Parathyroid adenoma (tissue), 2 donors: ENCODE results near the gene ALDH5A1.

Experiments used
- H2AFZ ChIP-seq: fragments of 300-600 bp; sonication (generic); one replicate; pipeline ENCODE4 v1.7.0; 2017; ENCODE audit warnings: antibody characterized with exemption, mild to moderate bottlenecking
- H3K27ac ChIP-seq: fragments of 300-600 bp; sonication (generic); one replicate; pipeline ENCODE4 v1.7.0; 2017
- H3K27me3 ChIP-seq: fragments of 300-600 bp; sonication (generic); one replicate; pipeline ENCODE4 v1.7.0; 2017; ENCODE audit warnings: low read length; ENCODE audit not compliant: control insufficient read depth, insufficient read depth
- H3K36me3 ChIP-seq: fragments of 300-600 bp; sonication (generic); one replicate; pipeline ENCODE4 v1.7.0; 2017; ENCODE audit warnings: low read length; ENCODE audit not compliant: control insufficient read depth, insufficient read depth
- H3K4me1 ChIP-seq: fragments of 300-600 bp; sonication (generic); one replicate; pipeline ENCODE4 v1.7.0; 2017; ENCODE audit warnings: control low read depth
- H3K4me2 ChIP-seq: fragments of 300-600 bp; sonication (generic); one replicate; pipeline ENCODE4 v1.7.0; 2017; ENCODE audit warnings: low read length
- H3K4me3 ChIP-seq: fragments of 300-600 bp; sonication (generic); one replicate; pipeline ENCODE4 v1.7.0; 2017; ENCODE audit warnings: low read depth, low read length
- H3K79me2 ChIP-seq: fragments of 300-600 bp; sonication (generic); one replicate; pipeline ENCODE4 v1.7.0; 2017; ENCODE audit warnings: control low read depth
- H3K9ac ChIP-seq: fragments of 300-600 bp; sonication (generic); one replicate; pipeline ENCODE4 v1.7.0; 2017; ENCODE audit warnings: mild to moderate bottlenecking
- H3K9me3 ChIP-seq: fragments of 300-600 bp; sonication (generic); one replicate; pipeline ENCODE4 v1.7.0; 2017; ENCODE audit warnings: low read length; ENCODE audit not compliant: control insufficient read depth
- TF ChIP-seq, protein P1 (sequence below): fragments of 300-600 bp; sonication (generic); IDR thresholded peaks from one replicate; pipeline ENCODE4 v1.7.0; 2017; ENCODE audit warnings: antibody characterized with exemption, mild to moderate bottlenecking
- donor health status: primary hyperparathyroidism.

Gene ALDH5A1

DNA sequence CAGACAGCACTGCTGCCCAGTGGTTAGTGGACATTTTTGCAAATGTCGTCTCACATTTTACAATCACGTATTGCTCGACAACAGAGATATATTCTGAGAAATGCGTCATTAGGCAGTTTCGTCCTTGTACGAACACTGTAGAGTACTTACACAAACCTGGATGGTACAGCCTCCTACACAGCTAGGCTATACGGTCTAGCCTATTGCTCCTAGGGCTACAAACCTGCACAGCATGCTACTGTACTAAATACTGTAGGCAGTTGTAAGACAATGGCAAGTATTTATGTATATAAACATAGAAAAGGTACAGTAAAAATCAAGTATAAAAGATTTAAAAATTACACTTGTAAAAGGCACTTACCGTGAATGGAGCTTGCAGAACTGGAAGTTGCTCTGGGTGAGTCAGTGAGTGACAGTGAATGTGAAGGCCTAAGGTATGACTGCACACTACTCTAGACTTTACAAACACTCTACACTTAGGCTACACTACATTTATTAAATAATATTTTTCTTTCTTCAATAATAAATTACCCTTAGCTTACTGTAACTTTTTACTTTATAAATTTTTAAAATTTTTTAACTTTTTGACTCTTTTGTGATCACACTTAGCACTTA is 43.1 kb downstream of the ALDH5A1 start:
- Histone ChIP-seq H3K4me3 (no peak overlapping the region), H3K27me3 (no peaks in the 10 kb centered on the region), H3K4me1 (no peaks in the 10 kb centered on the region), H3K79me2 (no peaks in the 10 kb centered on the region), H3K9ac (no peak overlapping the region), H3K36me3 (no peaks in the 10 kb centered on the region), H3K9me3 (no peaks in the 10 kb centered on the region), H3K27ac (no peak overlapping the region), H2AFZ (no peak overlapping the region), H3K4me2 (no peak overlapping the region)
- TF ChIP-seq, protein P1, sequence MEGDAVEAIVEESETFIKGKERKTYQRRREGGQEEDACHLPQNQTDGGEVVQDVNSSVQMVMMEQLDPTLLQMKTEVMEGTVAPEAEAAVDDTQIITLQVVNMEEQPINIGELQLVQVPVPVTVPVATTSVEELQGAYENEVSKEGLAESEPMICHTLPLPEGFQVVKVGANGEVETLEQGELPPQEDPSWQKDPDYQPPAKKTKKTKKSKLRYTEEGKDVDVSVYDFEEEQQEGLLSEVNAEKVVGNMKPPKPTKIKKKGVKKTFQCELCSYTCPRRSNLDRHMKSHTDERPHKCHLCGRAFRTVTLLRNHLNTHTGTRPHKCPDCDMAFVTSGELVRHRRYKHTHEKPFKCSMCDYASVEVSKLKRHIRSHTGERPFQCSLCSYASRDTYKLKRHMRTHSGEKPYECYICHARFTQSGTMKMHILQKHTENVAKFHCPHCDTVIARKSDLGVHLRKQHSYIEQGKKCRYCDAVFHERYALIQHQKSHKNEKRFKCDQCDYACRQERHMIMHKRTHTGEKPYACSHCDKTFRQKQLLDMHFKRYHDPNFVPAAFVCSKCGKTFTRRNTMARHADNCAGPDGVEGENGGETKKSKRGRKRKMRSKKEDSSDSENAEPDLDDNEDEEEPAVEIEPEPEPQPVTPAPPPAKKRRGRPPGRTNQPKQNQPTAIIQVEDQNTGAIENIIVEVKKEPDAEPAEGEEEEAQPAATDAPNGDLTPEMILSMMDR = no peak

DNA sequence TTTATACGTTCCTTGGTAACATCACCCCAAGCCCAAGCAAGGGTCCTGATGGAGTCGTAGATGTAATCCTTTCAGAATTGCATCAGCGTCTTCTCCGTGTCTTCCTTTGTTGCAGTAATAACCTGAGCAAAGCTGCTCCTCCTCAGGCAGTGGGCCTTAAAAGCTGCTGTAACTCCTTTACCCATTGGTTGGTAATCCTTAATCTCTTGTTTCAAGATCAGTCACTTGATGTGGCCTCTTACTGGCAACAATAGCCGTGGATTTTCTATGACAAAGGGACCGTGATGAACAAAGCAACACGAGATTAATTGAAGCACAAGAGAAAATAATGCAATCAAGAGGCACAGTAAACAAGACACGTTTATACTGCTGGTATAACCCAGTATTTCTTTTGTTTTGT is 44.6 kb downstream of the ALDH5A1 start:
- no peaks in the 10 kb centered on the region for H3K36me3 ChIP-seq

DNA sequence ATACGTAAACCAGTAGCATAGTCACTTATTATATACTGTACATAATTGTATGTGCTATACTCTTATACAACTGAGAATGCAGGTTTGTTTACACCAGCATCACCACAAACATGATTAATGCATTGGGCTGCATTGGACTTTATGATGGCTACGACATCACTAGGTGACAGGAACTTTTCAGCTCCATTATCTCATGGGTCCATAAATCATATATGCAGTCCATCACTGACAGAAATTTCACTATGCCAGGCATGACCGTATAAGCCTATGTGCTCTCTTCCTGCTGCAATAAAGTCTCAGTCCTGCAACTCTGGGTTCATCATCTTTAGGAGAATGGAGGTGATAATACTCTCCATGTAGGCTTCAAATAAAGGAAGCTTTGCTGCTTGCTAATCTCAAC is 45.4 kb downstream of the ALDH5A1 start:
- TF ChIP-seq, protein P1 = no peak
- no peak overlapping the region for H3K9ac ChIP-seq
- H3K79me2 ChIP-seq = no peaks in the 10 kb centered on the region
- H3K4me1 ChIP-seq = peaks cover 3% of the 10 kb centered on the region
- no peaks in the 10 kb centered on the region for H3K27me3 ChIP-seq
- no peak overlapping the region for H2AFZ ChIP-seq
- no peak overlapping the region for H3K4me2 ChIP-seq
- no peaks in the 10 kb centered on the region for H3K9me3 ChIP-seq
- H3K36me3 ChIP-seq = no peaks in the 10 kb centered on the region
- H3K27ac ChIP-seq = no peak overlapping the region
- H3K4me3 ChIP-seq = no peak overlapping the region

More for the DNA sequence above, 44.6 kb downstream of the ALDH5A1 start:
- Histone ChIP-seq H2AFZ (no peak overlapping the region), H3K27ac (no peak overlapping the region), H3K4me3 (no peak overlapping the region), H3K4me2 (no peak overlapping the region), H3K79me2 (no peaks in the 10 kb centered on the region), H3K27me3 (no peaks in the 10 kb centered on the region), H3K9me3 (no peaks in the 10 kb centered on the region), H3K4me1 (peaks cover under 1% of the 10 kb centered on the region), H3K9ac (no peak overlapping the region)
- TF ChIP-seq, protein P1 = no peak

DNA sequence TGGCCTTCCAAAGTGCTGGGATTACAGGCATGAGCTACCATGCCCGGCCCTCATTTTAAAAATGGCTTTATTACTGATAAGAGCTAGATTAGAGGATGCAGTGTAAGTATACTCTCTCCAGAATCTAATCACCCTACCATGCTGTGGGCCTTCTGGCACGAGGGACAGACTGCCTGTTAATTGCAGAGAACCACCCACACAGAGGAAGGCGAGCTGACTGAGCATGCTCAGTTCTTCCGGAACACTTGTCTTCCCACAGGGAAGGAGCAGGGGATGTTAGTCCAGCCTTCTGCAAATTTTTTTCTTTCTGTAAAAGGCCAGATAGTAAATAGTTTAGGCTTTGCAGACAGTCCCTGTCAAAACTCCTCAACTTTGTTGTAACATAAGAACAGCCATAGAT is 48.9 kb downstream of the ALDH5A1 start:
- Histone ChIP-seq H3K4me1 (peaks cover 3% of the 10 kb centered on the region), H3K9me3 (no peaks in the 10 kb centered on the region), H3K9ac (no peak overlapping the region), H3K4me2 (no peak overlapping the region), H2AFZ (no peak overlapping the region), H3K4me3 (no peak overlapping the region), H3K27me3 (no peaks in the 10 kb centered on the region), H3K27ac (no peak overlapping the region), H3K79me2 (no peaks in the 10 kb centered on the region), H3K36me3 (no peaks in the 10 kb centered on the region)
- TF ChIP-seq, protein P1 = no peak

DNA sequence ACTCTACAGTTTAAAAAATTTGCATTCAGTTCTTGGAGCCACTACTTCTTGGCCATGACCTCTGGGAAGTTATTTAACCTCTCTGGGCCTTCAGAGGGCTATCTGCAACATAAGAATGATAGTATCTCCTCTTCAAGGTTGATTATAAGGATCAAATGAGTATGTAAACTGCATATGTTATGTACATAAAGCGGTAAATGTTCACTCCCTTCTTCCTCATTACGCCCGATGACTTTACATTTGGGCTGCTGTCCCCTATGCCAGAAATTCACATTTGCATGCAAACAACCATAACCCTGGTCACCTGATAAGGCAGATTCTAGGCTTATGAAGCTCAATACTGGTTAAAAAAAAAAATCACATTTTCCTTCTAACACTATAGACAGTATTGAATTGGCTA is 50.4 kb downstream of the ALDH5A1 start:
- no peak overlapping the region for H3K27ac ChIP-seq
- H3K9me3 ChIP-seq = no peaks in the 10 kb centered on the region
- no peaks in the 10 kb centered on the region for H3K27me3 ChIP-seq
- TF ChIP-seq, protein P1 = no peak
- H3K36me3 ChIP-seq = no peaks in the 10 kb centered on the region
- no peak overlapping the region for H3K9ac ChIP-seq
- H3K4me2 ChIP-seq = no peak overlapping the region
- no peaks in the 10 kb centered on the region for H3K79me2 ChIP-seq
- no peak overlapping the region for H3K4me3 ChIP-seq
- H2AFZ ChIP-seq = no peak overlapping the region
- H3K4me1 ChIP-seq = peaks cover 3% of the 10 kb centered on the region
